PC-3 (cell line): ENCODE measurements around the gene PCDHGA3. TPM values are rescaled to one million over a fixed set of nuclear protein-coding genes. Genes with fewer than 3 reads are reported as not detected.

ENCODE experiments used
- ATAC-seq: fragments of 200-7000 bp; cut with Tn5 transposase; 2 replicates; pipeline ENCODE4 v1.9.1; 2020; ENCODE audit warnings: mild to moderate bottlenecking, moderate library complexity
- BruUV-seq: library from RNA; stranded (reverse); fragments of 400-500 nt; replicated peaks from 2 replicates; lab custom pipeline; 2021; lab: Mats Ljungman, UMichigan
- CTCF ChIA-PET: fragments of 300-600 bp; sonication (Branson Sonifier 250); formaldehyde crosslinking; loops from one replicate; lab custom pipeline; 2022; ENCODE audit warnings: antibody characterized with exemption; lab: Charles Lee
- POLR2A ChIA-PET: fragments of 300-600 bp; sonication (Branson Sonifier 250); formaldehyde crosslinking; loops from one replicate; lab custom pipeline; 2022; ENCODE audit warnings: antibody characterized with exemption; ENCODE audit not compliant: unreplicated experiment; lab: Charles Lee
- DNase-seq: peaks from one replicate; pipeline ENCODE4 v3.0.0-alpha.2; 2015
- H2AFZ ChIP-seq: fragments of 300-600 bp; sonication (generic); 2 replicates; pipeline ENCODE4 v1.6.0; 2016; ENCODE audit warnings: antibody characterized with exemption, low read length
- H3F3A ChIP-seq: fragments of 300-600 bp; sonication (generic); one replicate; pipeline ENCODE4 v1.6.0; 2017; ENCODE audit warnings: antibody characterized with exemption, low read length, control low read depth, mild to moderate bottlenecking; ENCODE audit not compliant: unreplicated experiment
- H3K27ac ChIP-seq: fragments of 300-600 bp; sonication (generic); 2 replicates; pipeline ENCODE4 v1.5.1; 2016; ENCODE audit warnings: mild to moderate bottlenecking, low read length
- H3K27me3 ChIP-seq: fragments of 300-600 bp; sonication (generic); 2 replicates; pipeline ENCODE4 v1.6.1; 2016; ENCODE audit warnings: low read length, mixed read lengths
- H3K36me3 ChIP-seq: fragments of 300-600 bp; sonication (generic); 2 replicates; pipeline ENCODE4 v1.6.1; 2016; ENCODE audit warnings: low read depth, mixed run types, low read length, mixed read lengths
- H3K4me1 ChIP-seq: fragments of 300-600 bp; sonication (generic); 2 replicates; pipeline ENCODE4 v1.5.1; 2016; ENCODE audit warnings: low read length; ENCODE audit not compliant: insufficient read depth
- H3K4me2 ChIP-seq: fragments of 300-600 bp; sonication (generic); 2 replicates; pipeline ENCODE4 v1.6.0; 2016; ENCODE audit warnings: low read length
- H3K4me3 ChIP-seq: fragments of 300-600 bp; sonication (generic); 2 replicates; pipeline ENCODE4 v1.5.1; 2016; ENCODE audit warnings: mild to moderate bottlenecking, low read length, mixed read lengths
- H3K79me2 ChIP-seq: fragments of 300-600 bp; sonication (generic); 2 replicates; pipeline ENCODE4 v1.6.1; 2017; ENCODE audit warnings: low read length, mixed read lengths
- H3K9ac ChIP-seq: fragments of 300-600 bp; sonication (generic); 2 replicates; pipeline ENCODE4 v1.6.0; 2016; ENCODE audit warnings: mild to moderate bottlenecking, low read length
- H3K9me2 ChIP-seq: fragments of 300-600 bp; sonication (generic); replicated peaks from 2 replicates; pipeline ENCODE4 v1.6.1; 2016; ENCODE audit warnings: mixed run types, low read length, mixed read lengths
- H3K9me3 ChIP-seq: fragments of 300-600 bp; sonication (generic); 2 replicates; pipeline ENCODE4 v1.6.1; 2016; ENCODE audit warnings: low read length, mixed read lengths
- H4K20me1 ChIP-seq: fragments of 300-600 bp; sonication (generic); 2 replicates; pipeline ENCODE4 v1.6.1; 2016; ENCODE audit warnings: low read length, mixed read lengths
- EZH2 ChIP-seq: fragments of 300-600 bp; sonication (generic); IDR thresholded peaks from one replicate; pipeline ENCODE4 v1.6.1; 2017; ENCODE audit warnings: antibody characterized with exemption, mild to moderate bottlenecking, low read length; ENCODE audit not compliant: unreplicated experiment
- EZH2phosphoT487 ChIP-seq: fragments of 300-600 bp; sonication (generic); IDR thresholded peaks from 2 replicates; pipeline ENCODE4 v1.6.1; 2018; ENCODE audit warnings: mild to moderate bottlenecking, antibody characterized with exemption, low read length, borderline replicate concordance
- intact Hi-C: fragments of 100-400 bp; cut with micrococcal nuclease; formaldehyde crosslinking; loops from 2 replicates; pipeline ENCODE4 v1.9.0; 2023
- total RNA-seq: library from RNA; depleted of rRNA; stranded (reverse); fragments of >200 nt; gene quantifications from 2 replicates; pipeline ENCODE4 v1.2.3, GENCODE V29; 2014
- TF ChIP-seq, protein P1 (sequence below): fragments of 300-600 bp; sonication (generic); conservative IDR thresholded peaks from 2 replicates; pipeline ENCODE4 v1.5.1; 2017; ENCODE audit warnings: antibody characterized with exemption, low read depth, mild to moderate bottlenecking, low read length

PCDHGA3 gene
- total RNA-seq, 1 experiment from 2014 or later = not detected

- DNase-seq = no peak
- Histone ChIP-seq H3K4me2 (peak overlapping the region; percentile 91), H3K79me2 (peaks cover 28% of the 10 kb centered on the region), H3K9ac (no peak overlapping the region), H3K27me3 (no peaks in the 10 kb centered on the region), H3K36me3 (peaks cover 36% of the 10 kb centered on the region), H3K27ac (no peak overlapping the region), H3K9me3 (peaks cover 38% of the 10 kb centered on the region), H4K20me1 (no peaks in the 10 kb centered on the region), H2AFZ (no peak overlapping the region), H3K4me3 (peak overlapping the region; percentile 78), H3K9me2 (no peaks in the 10 kb centered on the region), H3F3A (no peaks in the 10 kb centered on the region), H3K4me1 (no peaks in the 10 kb centered on the region)
- no peak for ATAC-seq
- intact Hi-C loops = no loop called here
- TF ChIP-seq, protein P1, sequence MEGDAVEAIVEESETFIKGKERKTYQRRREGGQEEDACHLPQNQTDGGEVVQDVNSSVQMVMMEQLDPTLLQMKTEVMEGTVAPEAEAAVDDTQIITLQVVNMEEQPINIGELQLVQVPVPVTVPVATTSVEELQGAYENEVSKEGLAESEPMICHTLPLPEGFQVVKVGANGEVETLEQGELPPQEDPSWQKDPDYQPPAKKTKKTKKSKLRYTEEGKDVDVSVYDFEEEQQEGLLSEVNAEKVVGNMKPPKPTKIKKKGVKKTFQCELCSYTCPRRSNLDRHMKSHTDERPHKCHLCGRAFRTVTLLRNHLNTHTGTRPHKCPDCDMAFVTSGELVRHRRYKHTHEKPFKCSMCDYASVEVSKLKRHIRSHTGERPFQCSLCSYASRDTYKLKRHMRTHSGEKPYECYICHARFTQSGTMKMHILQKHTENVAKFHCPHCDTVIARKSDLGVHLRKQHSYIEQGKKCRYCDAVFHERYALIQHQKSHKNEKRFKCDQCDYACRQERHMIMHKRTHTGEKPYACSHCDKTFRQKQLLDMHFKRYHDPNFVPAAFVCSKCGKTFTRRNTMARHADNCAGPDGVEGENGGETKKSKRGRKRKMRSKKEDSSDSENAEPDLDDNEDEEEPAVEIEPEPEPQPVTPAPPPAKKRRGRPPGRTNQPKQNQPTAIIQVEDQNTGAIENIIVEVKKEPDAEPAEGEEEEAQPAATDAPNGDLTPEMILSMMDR = no peak
- TF ChIP-seq EZH2phosphoT487 (no peak), EZH2 (no peak)
- ChIA-PET CTCF (interaction anchor here (0.6 to 0.7 kb wide), 2 partner anchors 78 to 225 kb away, joined by 4 to 5 read pairs; partner anchors contain the start of genes PCDHB2 and PCDHGB5), POLR2A (interaction anchor here (0.6 kb wide), 1 partner anchor 225 kb away, joined by 3 read pairs; no protein-coding TSS in a partner anchor)
- no TSS peak for BruUV-seq
Measured at GRCh38 chr5:141319699-141320098, 23.9 kb upstream of the PCDHGA3 start.

DNA sequence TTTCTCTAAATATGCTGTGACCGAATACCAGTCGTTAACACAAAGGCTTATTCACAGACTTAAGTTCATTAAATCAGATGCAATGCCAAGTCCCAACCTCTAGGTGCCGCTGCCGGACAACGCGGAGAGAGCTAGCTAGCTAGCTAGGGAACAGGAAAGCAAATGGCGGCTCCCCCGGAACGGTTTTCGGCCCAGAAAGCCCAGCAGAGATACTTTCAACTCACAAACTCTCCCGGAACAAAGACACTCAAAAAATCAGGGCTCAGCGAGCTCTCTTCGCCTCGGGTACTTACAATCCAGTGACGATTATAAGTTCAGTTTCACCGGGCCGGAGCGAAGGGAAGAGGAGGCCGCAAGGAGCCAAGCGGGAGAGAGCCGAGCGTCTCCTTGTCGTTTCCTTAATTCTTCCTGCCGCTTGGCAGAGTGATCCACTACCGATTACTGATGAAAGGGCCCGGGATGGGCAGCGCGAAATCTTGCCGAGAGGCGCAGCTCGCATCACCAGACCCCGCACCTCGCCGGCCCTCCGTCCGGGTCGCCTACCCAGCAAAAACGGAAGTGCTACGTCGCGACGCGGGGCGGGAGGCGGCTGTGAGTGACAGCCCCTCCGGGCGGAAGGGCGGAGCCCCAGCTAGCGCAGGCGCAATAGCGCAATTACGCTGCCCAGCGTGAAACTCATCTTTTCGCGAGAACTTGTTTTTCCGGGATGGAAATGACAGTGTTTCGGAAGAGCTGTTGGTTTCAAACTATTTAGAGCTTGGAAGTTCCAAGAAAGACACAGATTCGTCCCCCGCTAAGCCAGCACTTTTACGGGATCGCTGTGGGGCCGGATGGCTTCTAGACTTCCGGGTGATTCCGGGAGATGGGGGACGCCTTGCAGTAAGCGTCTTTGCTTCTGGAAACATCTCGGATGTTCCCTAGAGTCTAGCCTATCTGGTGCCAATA, 23.1 kb upstream of the PCDHGA3 start, which contains the start of gene TAF7:
TAF7 (minus strand) TSS at position 560 of the 945 bp plus-strand sequence. CDS start 740 bp downstream, outside the sequence.
- peak within 1 kb of the TSS; percentile 78 for H3K4me3 ChIP-seq
- POLR2A ChIA-PET = interaction anchor here (0.6 to 0.7 kb wide), 2 partner anchors 9 to 226 kb away, joined by 3 read pairs; no protein-coding TSS in a partner anchor
- TF ChIP-seq, protein P1 = peak; percentile 77
- no peak for TF ChIP-seq EZH2
- peak within 1 kb of the TSS; percentile 100 for H2AFZ ChIP-seq
- H4K20me1 ChIP-seq = no peaks in the 10 kb centered on the region
- ATAC-seq = peak; percentile 98
- no peaks in the 10 kb centered on the region for H3K4me1 ChIP-seq
- no peaks in the 10 kb centered on the region for H3K9me2 ChIP-seq
- TSS peak; percentile 71 for BruUV-seq
- peak; percentile 85 for DNase-seq
- H3K36me3 ChIP-seq = peaks cover 35% of the 10 kb centered on the region
- peaks cover 28% of the 10 kb centered on the region for H3K79me2 ChIP-seq
- peak within 1 kb of the TSS; percentile 91 for H3K4me2 ChIP-seq
- CTCF ChIA-PET = interaction anchor here (0.6 to 0.7 kb wide), 2 partner anchors 77 to 226 kb away, joined by 4 to 5 read pairs; partner anchors contain the start of genes PCDHB2 and PCDHGB5
- H3K27me3 ChIP-seq = no peaks in the 10 kb centered on the region
- no peaks in the 10 kb centered on the region for H3F3A ChIP-seq
- peak within 1 kb of the TSS; percentile 89 for H3K9ac ChIP-seq
- H3K27ac ChIP-seq = peak within 1 kb of the TSS; percentile 65
- peaks cover 38% of the 10 kb centered on the region for H3K9me3 ChIP-seq
- intact Hi-C loops = no loop called here
